IMR-90 (cell line): ENCODE data around the gene LHFPL3.

ENCODE experiments used
- BHLHE40 ChIP-seq: fragments of 150-350 bp; IDR thresholded peaks from 2 replicates; pipeline ENCODE4 v1.6.1; 2016; ENCODE audit warnings: mild to moderate bottlenecking, low read depth, low read length
- CTCF ChIP-seq: conservative IDR thresholded peaks from 2 replicates; pipeline ENCODE4 v1.5.1; 2012; ENCODE audit warnings: mild to moderate bottlenecking, low read depth, low read length, improper control_type of control experiment
- MAFK ChIP-seq: IDR thresholded peaks from 2 replicates; pipeline ENCODE4 v1.6.1; 2012; ENCODE audit warnings: low read depth, low read length, improper control_type of control experiment
- MXI1 ChIP-seq: IDR thresholded peaks from 2 replicates; pipeline ENCODE4 v1.6.1; 2012; ENCODE audit warnings: low read depth, mild to moderate bottlenecking, low read length, moderate library complexity, borderline replicate concordance

- TF ChIP-seq MXI1 (no peak), CTCF (no peak), BHLHE40 (no peak), MAFK (no peak)
These were observed 87.3 kb downstream of the LHFPL3 start for GRCh38 chr7:104415700-104416099.
